ENCODE results near the gene DBNDD1. TPM values are rescaled to one million over a fixed set of nuclear protein-coding genes. Genes with fewer than 3 reads are reported as not detected.

DBNDD1 gene
- total RNA-seq, 1 experiment from 2014 or later, result 32.4 TPM

DNA sequence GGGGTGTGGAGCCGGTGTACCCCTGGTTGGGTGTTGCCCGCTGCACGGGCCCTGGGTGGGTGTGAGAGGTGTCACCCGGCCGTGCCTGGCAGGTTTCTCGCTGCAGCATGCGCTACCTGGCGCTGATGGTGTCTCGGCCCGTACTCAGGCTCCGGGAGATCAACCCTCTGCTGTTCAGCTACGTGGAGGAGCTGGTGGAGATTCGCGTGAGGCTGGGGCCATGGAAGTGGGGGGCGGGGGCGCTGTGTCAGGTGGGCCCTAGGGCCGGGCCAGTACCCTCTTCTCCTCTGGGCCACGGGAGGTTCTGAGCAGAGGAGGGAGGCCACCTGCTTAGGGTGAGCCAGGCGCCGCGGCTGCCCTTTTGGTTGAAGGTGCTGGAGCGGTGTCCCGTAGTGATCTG lies 57.3 kb downstream of the DBNDD1 start:
- BruUV-seq (replicated peaks), result no TSS peak
- POLR2A ChIA-PET (ENCODE audit: unreplicated experiment), result interaction anchor here (0.6 kb wide), 1 partner anchor 34 kb away, joined by 4 read pairs; no protein-coding TSS in a partner anchor
- Histone ChIP-seq H3F3A (ENCODE audit: insufficient read depth, low read depth) (no peaks in the 10 kb centered on the region), H3K4me2 (no peak overlapping the region), H3K9me2 (ENCODE audit: insufficient read depth) (no peaks in the 10 kb centered on the region), H3K4me3 (no peak overlapping the region), H4K20me1 (ENCODE audit: insufficient read depth) (no peaks in the 10 kb centered on the region), H3K4me1 (replicated peaks; ENCODE audit: insufficient read depth) (no peaks in the 10 kb centered on the region), H3K27ac (no peak overlapping the region), H3K9me3 (ENCODE audit: insufficient read depth, low read depth) (no peaks in the 10 kb centered on the region), H3K79me2 (ENCODE audit: low read depth) (no peaks in the 10 kb centered on the region), H2AFZ (no peak overlapping the region), H3K36me3 (ENCODE audit: low read depth) (no peaks in the 10 kb centered on the region), H3K27me3 (ENCODE audit: insufficient read depth, low read depth) (no peaks in the 10 kb centered on the region)
- TF ChIP-seq EZH2 (IDR thresholded peaks at IDR 0.05; ENCODE audit: low read depth) (no peak), CTCF (conservative IDR thresholded peaks at IDR 0.05) (no peak)
- CTCF ChIA-PET, result no interaction called here
- DNase-seq, result no peak
- intact Hi-C loops (cut with micrococcal nuclease; ENCODE audit: unreplicated experiment), result no loop called here

GRCh38 chr16:89960966-89961365 lies 58.3 kb downstream of the DBNDD1 start:
- Histone ChIP-seq H3F3A (ENCODE audit: insufficient read depth, low read depth) (no peaks in the 10 kb centered on the region), H3K4me2 (no peak overlapping the region), H3K27ac (no peak overlapping the region), H3K27me3 (ENCODE audit: insufficient read depth, low read depth) (no peaks in the 10 kb centered on the region), H3K79me2 (ENCODE audit: low read depth) (no peaks in the 10 kb centered on the region), H3K4me3 (no peak overlapping the region), H3K9me2 (ENCODE audit: insufficient read depth) (no peaks in the 10 kb centered on the region), H3K4me1 (replicated peaks; ENCODE audit: insufficient read depth) (no peaks in the 10 kb centered on the region), H3K36me3 (ENCODE audit: low read depth) (no peaks in the 10 kb centered on the region), H2AFZ (no peak overlapping the region), H3K9me3 (ENCODE audit: insufficient read depth, low read depth) (no peaks in the 10 kb centered on the region), H4K20me1 (ENCODE audit: insufficient read depth) (no peaks in the 10 kb centered on the region)
- intact Hi-C loops (cut with micrococcal nuclease; ENCODE audit: unreplicated experiment), result no loop called here
- CTCF ChIA-PET, result no interaction called here
- POLR2A ChIA-PET (ENCODE audit: unreplicated experiment), result no interaction called here
- no peak for TF ChIP-seq CTCF (conservative IDR thresholded peaks at IDR 0.05)
- TF ChIP-seq EZH2 (IDR thresholded peaks at IDR 0.05; ENCODE audit: low read depth), result no peak
- DNase-seq, result no peak
- BruUV-seq (replicated peaks), result no TSS peak

DNA sequence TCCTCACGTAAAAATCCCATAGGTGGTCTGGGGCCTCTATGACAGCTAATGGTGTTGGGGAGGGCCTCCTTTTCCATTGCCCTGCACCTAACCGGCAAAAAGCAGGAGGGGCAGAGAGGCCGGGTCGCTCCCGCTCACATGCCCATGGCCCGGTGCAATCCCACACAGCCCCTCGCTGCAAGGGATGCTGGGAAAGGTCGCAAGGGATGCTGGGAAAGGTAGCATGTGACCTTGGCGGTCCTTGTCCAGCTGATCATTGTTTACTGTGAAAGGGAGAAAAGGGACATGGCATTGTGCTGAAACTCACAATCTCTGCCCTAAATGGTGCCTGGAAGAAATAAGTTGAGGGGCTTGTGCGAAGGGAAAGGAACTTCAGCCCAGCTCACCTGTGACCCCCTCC lies 60.7 kb downstream of the DBNDD1 start:
- no peak overlapping the region for H3K27ac ChIP-seq
- no peak overlapping the region for H3K4me2 ChIP-seq
- CTCF ChIA-PET, result no interaction called here
- H3K79me2 ChIP-seq (ENCODE audit: low read depth), result no peaks in the 10 kb centered on the region
- H4K20me1 ChIP-seq (ENCODE audit: insufficient read depth), result no peaks in the 10 kb centered on the region; the same call in 1 of the 2 replicates
- no peaks in the 10 kb centered on the region for H3K4me1 ChIP-seq (replicated peaks; ENCODE audit: insufficient read depth)
- no peak overlapping the region for H2AFZ ChIP-seq
- H3K4me3 ChIP-seq, result no peak overlapping the region
- H3K9me2 ChIP-seq (ENCODE audit: insufficient read depth), result no peaks in the 10 kb centered on the region
- H3K9me3 ChIP-seq (ENCODE audit: insufficient read depth, low read depth), result no peaks in the 10 kb centered on the region
- no peaks in the 10 kb centered on the region for H3K27me3 ChIP-seq (ENCODE audit: insufficient read depth, low read depth)
- POLR2A ChIA-PET (ENCODE audit: unreplicated experiment), result interaction anchor here (0.7 kb wide), 1 partner anchor 464 kb away, joined by 8 read pairs; no protein-coding TSS in a partner anchor
- TF ChIP-seq EZH2 (IDR thresholded peaks at IDR 0.05; ENCODE audit: low read depth), result no peak
- TF ChIP-seq CTCF (conservative IDR thresholded peaks at IDR 0.05), result no peak
- no peaks in the 10 kb centered on the region for H3K36me3 ChIP-seq (ENCODE audit: low read depth)
- no peak for DNase-seq
- no TSS peak for BruUV-seq (replicated peaks)
- intact Hi-C loops (cut with micrococcal nuclease; ENCODE audit: unreplicated experiment), result no loop called here
- H3F3A ChIP-seq (ENCODE audit: insufficient read depth, low read depth), result no peaks in the 10 kb centered on the region
